HEK293 (cell line): ENCODE results near the gene FANCE.

Experiments used
- INSM2 ChIP-seq: fragments of 450-650 bp; formaldehyde crosslinking; IDR thresholded peaks from 2 replicates; pipeline ENCODE4 v1.5.1; 2016; ENCODE audit warnings: missing biosample characterization, missing genetic modification characterization
- ZNF202 ChIP-seq: fragments of 450-650 bp; formaldehyde crosslinking; IDR thresholded peaks from 2 replicates; pipeline ENCODE4 v1.5.1; 2016; ENCODE audit warnings: missing biosample characterization, missing genetic modification characterization, borderline replicate concordance
- ZNF274 ChIP-seq, 2 experiments: fragments of 200-500 bp in 1 of 2; fragments of 450-650 bp in 1 of 2; sonication (Bioruptor generic) in 1 of 2; formaldehyde crosslinking in 1 of 2; IDR thresholded peaks; 2 replicates each; pipeline versions ENCODE4 v1.5.1 to v1.6.1; 2014 to 2016; ENCODE audit warnings: borderline replicate concordance in 1 of 2, inconsistent platforms in 1 of 2, low read length in 1 of 2, missing biosample characterization in 1 of 2, missing genetic modification characterization in 1 of 2
- ZNF571 ChIP-seq: fragments of 450-650 bp; formaldehyde crosslinking; IDR thresholded peaks from 2 replicates; pipeline ENCODE4 v1.5.0; 2017; ENCODE audit warnings: missing biosample characterization, missing genetic modification characterization
- ZNF629 ChIP-seq: fragments of 450-650 bp; formaldehyde crosslinking; IDR thresholded peaks from 2 replicates; pipeline ENCODE4 v1.5.1; 2017; ENCODE audit warnings: missing biosample characterization, missing genetic modification characterization

GRCh38 chr6:35487658-35488516 is 35.7 kb downstream of the FANCE start:
- no peak for TF ChIP-seq ZNF202 (tag by site-specific recombination)
- TF ChIP-seq ZNF274 (IDR thresholded peaks at IDR 0.05; ENCODE audit: low read length), result no peak
- TF ChIP-seq ZNF274 (tag by site-specific recombination; IDR thresholded peaks at IDR 0.05; ENCODE audit: borderline replicate concordance), result no peak
- no peak for TF ChIP-seq INSM2 (tag by site-specific recombination)
- TF ChIP-seq ZNF571 (tag by site-specific recombination), result no peak
- no peak for TF ChIP-seq ZNF629 (tag by site-specific recombination)
